ENCODE measurements around the gene SYT1. TPM values are rescaled to one million over a fixed set of nuclear protein-coding genes. Genes with fewer than 3 reads are reported as not detected.

SYT1 gene
- total and polyA plus RNA-seq, 2 donors (not counting 3 experiments of a cell fraction or from before 2014, with no cell fraction given), result 3.2 to 15.3 TPM

GRCh38 chr12:79375050-79375449 lies 510.5 kb downstream of the SYT1 start:
- DNase-seq (ENCODE audit: low read depth, low spot score) (no peak), FAIRE-seq (no peak)
- Histone ChIP-seq H3K27me3 (ENCODE audit: control insufficient read depth in 2 of 2, insufficient read depth in 2 of 2, low read length in 2 of 2) (no peaks in the 10 kb centered on the region), H3K4me1 (ENCODE audit: control insufficient read depth, extremely low read depth, insufficient read depth, low read length) (peaks cover under 1% of the 10 kb centered on the region), H3K27ac (ENCODE audit: insufficient read depth, low read depth, low read length) (no peak overlapping the region), H4K20me1 (replicated peaks; ENCODE audit: control insufficient read depth, extremely low read depth, insufficient read depth, low read length) (no peaks in the 10 kb centered on the region), H2AFZ (ENCODE audit: low read depth, low read length) (no peak overlapping the region), H3K9ac (replicated peaks; ENCODE audit: extremely low read depth, insufficient read depth, low read length) (no peak overlapping the region), H3K79me2 (ENCODE audit: control insufficient read depth, insufficient read depth, low read length) (no peaks in the 10 kb centered on the region), H3K9me1 (replicated peaks; ENCODE audit: control insufficient read depth, extremely low read depth, insufficient read depth, low read length) (no peaks in the 10 kb centered on the region), H3K4me3 (replicated peaks in 1 of 3; ENCODE audit: insufficient read depth in 1 of 3, low read depth in 1 of 3, low read length in 3 of 3) (no peak overlapping the region), H3K36me3 (ENCODE audit: control insufficient read depth in 2 of 2, extremely low read depth in 1 of 2, insufficient read depth in 2 of 2, low read length in 2 of 2) (no peaks in the 10 kb centered on the region), H3K4me2 (ENCODE audit: insufficient read depth, low read length) (no peak overlapping the region), H3K9me3 (replicated peaks; ENCODE audit: control insufficient read depth, insufficient read depth, low read length) (no peaks in the 10 kb centered on the region)
- no TSS peak for BruUV-seq (replicated peaks)
- CTCF ChIA-PET, result interaction anchor here (0.6 to 5.6 kb wide), 12 partner anchors 13 to 1230 kb away, joined by 3 to 57 read pairs (median 4); no protein-coding TSS in a partner anchor
- POLR2A ChIA-PET, result no interaction called here
- no peak for TF ChIP-seq JUN (IDR thresholded peaks at IDR 0.05; ENCODE audit: borderline replicate concordance, insufficient read depth, insufficient read length, low read depth)
- dilution Hi-C loops (cut with MboI; ENCODE audit: extremely low pct_ligation_motif_present, low sequenced_read_pairs) (no loop called here), intact Hi-C loops (cut with micrococcal nuclease) (loop anchor here (2.0 to 10.0 kb wide), 2 partner anchors 510 to 1146 kb away; partner anchors contain the start of gene SYT1)

- DNase-seq (ENCODE audit: low read depth, low spot score) (no peak), FAIRE-seq (no peak)
- no peaks in the 10 kb centered on the region for H3K36me3 ChIP-seq (ENCODE audit: control insufficient read depth in 2 of 2, extremely low read depth in 1 of 2, insufficient read depth in 2 of 2, low read length in 2 of 2)
- no peaks in the 10 kb centered on the region for H3K9me1 ChIP-seq (replicated peaks; ENCODE audit: control insufficient read depth, extremely low read depth, insufficient read depth, low read length)
- H3K9ac ChIP-seq (replicated peaks; ENCODE audit: extremely low read depth, insufficient read depth, low read length), result no peak overlapping the region
- no peak overlapping the region for H3K4me3 ChIP-seq (replicated peaks in 1 of 3; ENCODE audit: insufficient read depth in 1 of 3, low read depth in 1 of 3, low read length in 3 of 3)
- dilution Hi-C loops (cut with MboI; ENCODE audit: extremely low pct_ligation_motif_present, low sequenced_read_pairs) (no loop called here), intact Hi-C loops (cut with micrococcal nuclease) (loop anchor here (10.0 kb wide), 1 partner anchor 514 kb away; the partner anchor contains the start of gene SYT1)
- H3K27ac ChIP-seq (ENCODE audit: insufficient read depth, low read depth, low read length), result no peak overlapping the region
- CTCF ChIA-PET, result no interaction called here
- BruUV-seq (replicated peaks), result no TSS peak
- H3K4me1 ChIP-seq (ENCODE audit: control insufficient read depth, extremely low read depth, insufficient read depth, low read length), result no peaks in the 10 kb centered on the region
- no peak overlapping the region for H2AFZ ChIP-seq (ENCODE audit: low read depth, low read length)
- no peaks in the 10 kb centered on the region for H3K9me3 ChIP-seq (replicated peaks; ENCODE audit: control insufficient read depth, insufficient read depth, low read length)
- POLR2A ChIA-PET, result no interaction called here
- H4K20me1 ChIP-seq (replicated peaks; ENCODE audit: control insufficient read depth, extremely low read depth, insufficient read depth, low read length), result no peaks in the 10 kb centered on the region
- no peaks in the 10 kb centered on the region for H3K27me3 ChIP-seq (ENCODE audit: control insufficient read depth in 2 of 2, insufficient read depth in 2 of 2, low read length in 2 of 2)
- H3K79me2 ChIP-seq (ENCODE audit: control insufficient read depth, insufficient read depth, low read length), result no peaks in the 10 kb centered on the region
- no peak for TF ChIP-seq MAX (IDR thresholded peaks at IDR 0.05; ENCODE audit: insufficient read depth, insufficient read length)
- no peak for TF ChIP-seq POLR2AphosphoS5 (IDR thresholded peaks at IDR 0.05; ENCODE audit: insufficient read depth, low read depth, low read length)
- TF ChIP-seq FOS (IDR thresholded peaks at IDR 0.05; ENCODE audit: borderline replicate concordance, insufficient read depth, low read length), result no peak
- TF ChIP-seq GATA2 (IDR thresholded peaks at IDR 0.05; ENCODE audit: insufficient read depth, insufficient read length, low read depth, low read length), result no peak
- no peak for TF ChIP-seq JUN (IDR thresholded peaks at IDR 0.05; ENCODE audit: borderline replicate concordance, insufficient read depth, insufficient read length, low read depth)
- TF ChIP-seq EZH2 (IDR thresholded peaks at IDR 0.05; ENCODE audit: borderline replicate concordance, low read depth, low read length, severe bottlenecking), result no peak
- TF ChIP-seq MYC (IDR thresholded peaks at IDR 0.05; ENCODE audit: low read depth, low read length), result no peak
- no peak overlapping the region for H3K4me2 ChIP-seq (ENCODE audit: insufficient read depth, low read length)
These were observed 513.9 kb downstream of the SYT1 start for GRCh38 chr12:79378496-79378895.

All from endothelial cell of umbilical vein (primary cell).